Measurements from ENCODE around the gene NHLRC3. TPM values are rescaled to one million over a fixed set of nuclear protein-coding genes. Genes with fewer than 3 reads are reported as not detected.

Gene NHLRC3, protein sequence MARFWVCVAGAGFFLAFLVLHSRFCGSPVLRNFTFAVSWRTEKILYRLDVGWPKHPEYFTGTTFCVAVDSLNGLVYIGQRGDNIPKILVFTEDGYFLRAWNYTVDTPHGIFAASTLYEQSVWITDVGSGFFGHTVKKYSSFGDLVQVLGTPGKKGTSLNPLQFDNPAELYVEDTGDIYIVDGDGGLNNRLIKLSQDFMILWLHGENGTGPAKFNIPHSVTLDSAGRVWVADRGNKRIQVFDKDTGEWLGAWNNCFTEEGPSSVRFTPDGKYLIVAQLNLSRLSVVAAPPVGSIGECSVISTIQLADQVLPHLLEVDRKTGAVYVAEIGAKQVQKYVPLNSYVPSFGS
- total RNA-seq, result 20.4 and 34.1 TPM in 2 replicates

DNA sequence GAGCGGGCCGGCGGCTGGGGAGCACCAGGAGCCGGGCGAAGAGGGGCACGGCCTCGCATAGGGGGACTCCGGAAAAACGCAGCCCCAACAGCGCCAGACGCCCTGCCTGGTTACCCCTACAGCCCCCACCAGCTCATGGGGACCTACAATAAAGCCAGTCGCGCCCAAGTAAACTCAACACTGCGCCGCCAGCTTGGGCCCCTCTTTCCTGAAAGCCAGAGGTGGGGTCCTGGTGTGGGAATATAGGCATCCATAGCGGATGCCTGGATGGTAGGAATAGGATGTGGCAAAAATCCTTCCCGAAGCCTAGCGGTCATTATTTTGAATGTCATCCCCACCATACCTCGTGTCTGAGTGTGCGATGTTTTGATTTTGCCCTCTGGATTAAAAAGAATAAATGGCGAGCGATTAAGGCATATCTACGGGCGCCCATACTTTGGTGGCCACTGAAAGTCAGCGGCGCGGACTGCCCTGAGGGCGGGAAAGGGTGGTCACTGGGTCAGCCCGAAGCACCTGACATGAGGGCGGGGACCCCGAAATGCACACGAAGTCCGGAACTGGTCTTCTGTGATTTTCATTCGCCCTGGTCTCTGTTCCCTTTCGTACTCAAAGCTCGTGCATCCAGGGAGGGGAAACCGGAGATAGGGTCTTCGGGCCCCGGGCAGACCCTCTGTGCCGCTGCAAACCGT, at the start of gene NHLRC3, which contains the start of gene PROSER1:
Gene NHLRC3, plus strand, starts transcription at position 577 of the 689 bp plus-strand sequence. CDS start 184 bp downstream, outside the sequence.
Gene PROSER1, minus strand, starts transcription at position 210 of the 689 bp plus-strand sequence. CDS start 847 bp downstream, outside the sequence.

DNA sequence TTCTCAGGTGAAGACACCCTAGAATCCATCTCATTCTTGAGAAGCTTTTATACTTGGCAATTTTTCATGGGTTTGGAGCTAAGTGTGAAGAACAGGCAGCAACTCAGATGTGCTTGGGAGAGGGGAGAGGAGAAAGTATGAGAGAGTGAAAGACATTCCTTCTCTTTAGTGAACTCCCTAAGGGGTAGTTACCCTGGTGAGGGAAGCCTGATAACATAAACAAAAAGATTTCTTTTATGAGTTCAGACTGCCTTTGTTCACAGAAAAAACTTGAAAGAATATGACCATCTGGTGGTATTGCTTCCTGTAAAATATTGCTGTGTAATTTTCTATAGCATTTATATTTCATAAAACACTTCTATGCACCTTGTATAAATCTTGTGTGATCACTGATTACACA, 47.6 kb upstream of the NHLRC3 start, which contains the start of gene STOML3:
Gene STOML3, minus strand, starts transcription at position 139 of the 400 bp plus-strand sequence. Its CDS starts 110 bp downstream, at position 29.

Other genes starting within 250 kb of the NHLRC3 start
- not detected in 2 replicates for gene STOML3, start 47.6 kb upstream of the NHLRC3 start, total RNA-seq
- 14.6 and 21.9 TPM in 2 replicates for gene PROSER1, start 367 bp upstream of the NHLRC3 start, total RNA-seq